Measurements from ENCODE around the gene NEK10.

- TF ChIP-seq CTCF (IDR thresholded peaks at IDR 0.05; ENCODE audit: low read length) (0 out of 2 replicates have a peak, but pooled peaks have one; percentile 5), EZH2phosphoT487 (IDR thresholded peaks at IDR 0.05; ENCODE audit: low read length) (no peak)
These were observed 140.4 kb downstream of the NEK10 start for GRCh38 chr3:27228805-27229204.

Data from MM.1S (cell line).